WERI-Rb-1 (cell line): Measurements from ENCODE around the gene KRT14.

Experiments
- DNase-seq: peaks from one replicate; pipeline ENCODE4 v3.0.0-alpha.2; 2020
- H3K27ac ChIP-seq: fragments of 250-450 bp; sonication (Bioruptor Pico); 2 replicates; pipeline ENCODE4 v1.5.1; 2020; ENCODE audit warnings: mild to moderate bottlenecking, moderate library complexity
- H3K27me3 ChIP-seq: fragments of 250-450 bp; sonication (Bioruptor Pico); 2 replicates; pipeline ENCODE4 v1.5.1; 2021; ENCODE audit warnings: mild to moderate bottlenecking, low read depth, moderate library complexity; ENCODE audit not compliant: insufficient read depth, severe bottlenecking
- H3K36me3 ChIP-seq: fragments of 250-450 bp; sonication (Bioruptor Pico); 2 replicates; pipeline ENCODE4 v1.5.1; 2020; ENCODE audit warnings: mild to moderate bottlenecking, moderate library complexity
- H3K4me3 ChIP-seq: 2 replicates; pipeline ENCODE4 v1.5.1; 2011; ENCODE audit warnings: low read depth, mild to moderate bottlenecking, control low read depth, low read length
- H3K9me3 ChIP-seq: fragments of 250-450 bp; sonication (Bioruptor Pico); 2 replicates; pipeline ENCODE4 v1.5.1; 2021; ENCODE audit warnings: mild to moderate bottlenecking, moderate library complexity; ENCODE audit not compliant: severe bottlenecking
- CTCF ChIP-seq: IDR thresholded peaks from 2 replicates; pipeline ENCODE4 v1.5.1; 2011; ENCODE audit warnings: low read depth, mild to moderate bottlenecking, control low read depth, inconsistent platforms, low read length

KRT14 gene

GRCh38 chr17:41586863-41587495 lies at the start of gene KRT14:
KRT14 (minus strand) TSS chr17:41586895; CDS start chr17:41586834, 61 bp downstream.
- no peak for DNase-seq

GRCh38 chr17:41635121-41636097 lies 48.7 kb upstream of the KRT14 start:
- Histone ChIP-seq H3K9me3 (no peaks in the 10 kb centered on the region), H3K27me3 (no peaks in the 10 kb centered on the region), H3K4me3 (peak overlapping the region; percentile 22), H3K27ac (peak overlapping the region; percentile 30), H3K36me3 (no peaks in the 10 kb centered on the region)
- DNase-seq = peak; percentile 79
- TF ChIP-seq CTCF = no peak

More at GRCh38 chr17:41586863-41587495, at the start of gene KRT14:
- no peaks in the 10 kb centered on the region for H3K27me3 ChIP-seq
- no peaks in the 10 kb centered on the region for H3K36me3 ChIP-seq
- H3K9me3 ChIP-seq = no peaks in the 10 kb centered on the region
- no peak for TF ChIP-seq CTCF
- H3K4me3 ChIP-seq = no peak within 1 kb of the TSS
- H3K27ac ChIP-seq = no peak within 1 kb of the TSS

GRCh38 chr17:41634639-41635038 lies 47.9 kb upstream of the KRT14 start:
- peak overlapping the region; percentile 30 for H3K27ac ChIP-seq
- H3K9me3 ChIP-seq = no peaks in the 10 kb centered on the region
- no peaks in the 10 kb centered on the region for H3K27me3 ChIP-seq
- TF ChIP-seq CTCF = no peak
- no peaks in the 10 kb centered on the region for H3K36me3 ChIP-seq
- DNase-seq = no peak
- H3K4me3 ChIP-seq = no peak overlapping the region

GRCh38 chr17:41633556-41634199 lies 47.0 kb upstream of the KRT14 start:
- Histone ChIP-seq H3K9me3 (no peaks in the 10 kb centered on the region), H3K4me3 (no peak overlapping the region)

More at GRCh38 chr17:41633556-41634199, 47.0 kb upstream of the KRT14 start:
- H3K27me3 ChIP-seq = no peaks in the 10 kb centered on the region
- no peak overlapping the region for H3K27ac ChIP-seq
- H3K36me3 ChIP-seq = no peaks in the 10 kb centered on the region
- no peak for TF ChIP-seq CTCF
- peak; percentile 39 for DNase-seq
